Occipital lobe (tissue), 2 donors: ENCODE results near the gene IGHMBP2. TPM values are rescaled to one million over a fixed set of nuclear protein-coding genes. Genes with fewer than 3 reads are reported as not detected.

Experiments
- DNase-seq: peaks from one replicate; lab custom pipeline; 2025; lab: John Stamatoyannopoulos, UW
- total RNA-seq: library from RNA; depleted of rRNA; stranded (reverse); fragments of >200 nt; gene quantifications from one replicate; pipeline ENCODE4 v1.2.3, GENCODE V29; 2014

Gene IGHMBP2
- total RNA-seq, 1 donor from 2014 or later: 8.1 TPM

- DNase-seq: no peak
These were observed 36.2 kb downstream of the IGHMBP2 start for GRCh38 chr11:68939583-68940555.

DNA sequence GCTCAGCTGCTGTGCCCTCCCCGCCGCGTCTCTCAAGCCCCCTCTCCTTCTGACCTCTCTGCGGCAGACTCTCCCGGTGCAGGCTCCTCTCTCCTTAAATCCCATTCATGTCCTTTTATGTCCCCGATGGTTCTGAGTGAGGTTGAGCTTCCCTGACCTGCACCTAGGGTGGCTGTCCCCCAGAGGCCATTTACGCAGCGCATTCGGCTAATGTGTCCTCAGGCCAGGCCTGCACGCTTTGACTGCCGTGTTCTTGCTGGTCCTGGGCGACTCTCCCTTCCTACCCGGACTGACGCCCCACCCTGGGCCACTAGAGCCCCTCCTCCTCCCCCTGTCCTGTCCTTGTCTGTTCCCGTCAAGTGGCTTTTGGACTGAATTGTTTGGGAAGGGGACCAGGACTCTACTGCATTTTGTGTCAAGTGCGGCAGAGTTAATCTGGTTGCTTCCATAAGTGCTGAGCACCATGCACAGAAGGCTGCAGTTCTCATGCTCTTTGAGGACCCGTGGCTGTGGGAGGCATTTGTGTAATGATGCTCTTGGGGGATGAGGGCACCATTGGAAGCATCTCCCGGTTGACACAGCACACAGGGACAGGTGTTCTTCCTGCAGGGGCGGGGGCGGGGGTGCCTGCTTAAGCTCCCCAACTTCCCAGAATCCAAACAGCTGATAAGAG is 37.1 kb downstream of the IGHMBP2 start:
- DNase-seq: no peak

DNA sequence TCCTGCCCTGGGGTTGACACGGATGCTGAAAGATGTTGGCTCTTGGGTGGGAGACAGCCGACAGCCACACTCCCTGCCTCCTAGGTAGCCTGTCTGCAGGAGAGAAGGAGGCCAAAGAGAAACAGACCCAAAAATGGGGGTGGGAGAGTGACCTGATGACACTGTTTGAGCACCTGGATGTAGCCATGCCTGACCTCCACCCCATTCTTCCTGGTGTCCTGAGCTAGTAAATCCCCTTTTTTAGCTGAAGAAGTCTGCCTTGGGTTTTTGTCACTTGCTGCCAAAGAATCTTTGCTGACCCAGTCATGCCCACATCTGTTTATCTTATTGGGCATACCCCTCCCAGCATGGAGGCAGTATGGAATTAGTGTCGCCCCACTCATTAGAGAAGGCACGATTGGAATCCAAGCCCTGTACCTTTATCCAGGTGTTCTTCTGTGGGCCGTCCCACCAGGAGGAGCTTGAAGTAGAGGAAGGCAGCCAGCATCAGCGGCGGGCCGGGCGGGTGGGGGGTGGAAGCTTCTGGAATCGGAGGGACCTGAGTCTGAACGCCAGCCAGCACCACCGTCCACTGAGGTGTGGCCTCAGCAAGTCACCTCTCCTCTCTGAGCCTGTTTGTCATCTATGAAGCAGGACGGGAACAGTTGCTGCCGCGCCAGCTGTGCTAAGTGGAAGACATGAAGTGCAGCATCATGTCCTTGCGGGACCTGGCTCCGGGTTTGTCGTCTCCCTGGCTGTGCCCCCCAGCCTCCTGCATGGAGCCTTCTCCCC is 37.8 kb downstream of the IGHMBP2 start:
- DNase-seq: no peak

GRCh38 chr11:68942095-68942620 is 38.5 kb downstream of the IGHMBP2 start:
- no peak for DNase-seq

GRCh38 chr11:68942751-68943271 is 39.1 kb downstream of the IGHMBP2 start:
- no peak for DNase-seq

- DNase-seq: no peak
These were observed 42.9 kb downstream of the IGHMBP2 start for GRCh38 chr11:68946416-68947090.

DNA sequence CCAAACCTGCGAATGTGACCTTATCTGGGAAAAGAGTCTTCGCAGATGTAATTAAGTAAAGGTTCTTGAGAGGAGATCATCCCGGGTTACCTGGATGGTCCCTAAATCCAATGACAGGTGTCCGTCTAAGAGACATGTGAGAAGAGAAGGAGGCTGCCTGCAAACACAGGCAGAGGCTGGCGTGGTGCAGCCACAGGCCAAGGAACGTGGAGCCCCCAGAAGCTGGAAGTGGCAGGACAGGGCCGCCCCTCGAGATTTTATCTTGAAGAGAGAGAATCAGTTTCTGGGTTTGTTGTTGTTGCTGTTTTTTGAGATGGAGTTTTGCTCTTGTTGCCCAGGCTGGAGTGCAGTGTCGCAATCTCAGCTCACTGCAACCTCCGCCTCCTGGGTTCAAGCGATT is 43.5 kb downstream of the IGHMBP2 start:
- DNase-seq: no peak

DNA sequence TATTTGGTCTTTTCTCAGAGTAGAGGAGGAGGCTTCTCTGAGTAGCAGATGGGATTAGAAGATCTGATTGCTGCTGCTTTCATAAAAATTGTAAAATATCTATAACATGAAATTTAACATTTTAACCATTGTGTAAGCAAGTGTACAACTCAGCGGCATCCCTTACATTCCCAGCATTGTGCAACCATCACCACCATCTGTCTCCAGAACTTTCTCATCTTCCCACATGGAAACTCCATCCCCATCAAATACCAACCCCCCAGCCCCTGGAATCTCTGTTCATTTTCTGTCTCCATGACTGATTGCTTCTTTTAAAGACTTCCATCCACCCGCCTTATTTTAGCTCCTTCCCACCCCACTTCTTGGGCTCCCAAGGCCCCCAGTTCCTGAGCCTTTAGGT is 44.8 kb downstream of the IGHMBP2 start:
- DNase-seq: no peak

DNA sequence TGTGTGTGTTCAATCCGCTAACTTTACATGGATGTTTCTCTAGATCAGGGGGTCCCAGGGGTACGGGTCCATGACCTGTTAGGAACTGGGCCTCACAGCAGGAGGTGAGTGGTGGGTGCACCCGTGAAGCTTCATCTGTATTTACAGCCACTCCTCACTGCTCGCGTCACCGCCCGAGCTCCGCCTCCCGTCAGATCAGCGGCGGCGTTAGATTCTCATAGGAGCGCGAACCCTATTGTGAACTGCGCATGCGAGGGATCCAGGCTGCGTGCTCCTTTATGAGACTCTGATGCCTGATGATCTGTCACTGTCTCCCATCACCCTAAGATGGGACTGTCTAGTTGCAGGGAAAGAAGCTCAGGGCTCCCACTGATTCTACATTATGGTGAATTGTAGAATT is 45.2 kb downstream of the IGHMBP2 start:
- DNase-seq: no peak

DNA sequence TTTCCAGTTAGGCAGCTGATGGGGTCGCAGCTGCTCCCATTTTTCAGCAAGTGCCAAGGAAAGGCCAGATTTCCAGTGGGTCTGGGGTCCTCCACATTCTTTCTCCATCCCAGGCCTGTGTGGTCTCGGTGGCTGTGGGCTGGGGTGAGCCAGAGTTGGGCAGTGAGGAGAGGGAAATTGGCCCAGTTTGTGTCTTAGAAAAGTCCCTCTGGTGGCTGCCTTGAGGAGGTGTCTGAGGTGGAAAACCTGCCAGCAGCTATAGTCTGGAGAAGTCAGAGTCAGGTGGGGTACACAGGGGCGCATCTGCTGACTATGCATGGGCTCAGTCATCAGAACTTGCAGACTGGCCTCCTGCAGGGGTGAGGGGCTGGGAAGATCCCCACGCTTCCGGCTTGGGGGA is 46.6 kb downstream of the IGHMBP2 start:
- DNase-seq: no peak

GRCh38 chr11:68950762-68951161 is 47.1 kb downstream of the IGHMBP2 start:
- DNase-seq: no peak

GRCh38 chr11:68954836-68955606 is 51.3 kb downstream of the IGHMBP2 start:
- no peak for DNase-seq

DNA sequence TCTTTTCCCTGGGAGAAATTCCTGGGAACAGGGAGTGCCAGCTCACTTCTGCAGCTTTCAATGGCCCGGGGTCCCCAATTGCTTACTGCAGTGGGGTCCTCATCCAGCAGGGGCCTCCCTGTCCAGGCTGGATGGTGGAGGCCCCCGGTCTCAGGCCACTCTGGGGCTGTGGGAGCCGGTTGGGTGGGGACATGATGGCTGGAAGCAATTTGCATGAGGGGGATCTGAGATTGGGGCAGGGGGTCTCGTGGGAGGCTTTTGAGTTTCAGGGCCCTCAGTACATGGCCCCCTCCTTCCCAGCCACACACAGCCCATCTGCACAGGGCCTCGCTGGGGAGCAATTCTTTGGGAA is 51.9 kb downstream of the IGHMBP2 start:
- no peak for DNase-seq

DNA sequence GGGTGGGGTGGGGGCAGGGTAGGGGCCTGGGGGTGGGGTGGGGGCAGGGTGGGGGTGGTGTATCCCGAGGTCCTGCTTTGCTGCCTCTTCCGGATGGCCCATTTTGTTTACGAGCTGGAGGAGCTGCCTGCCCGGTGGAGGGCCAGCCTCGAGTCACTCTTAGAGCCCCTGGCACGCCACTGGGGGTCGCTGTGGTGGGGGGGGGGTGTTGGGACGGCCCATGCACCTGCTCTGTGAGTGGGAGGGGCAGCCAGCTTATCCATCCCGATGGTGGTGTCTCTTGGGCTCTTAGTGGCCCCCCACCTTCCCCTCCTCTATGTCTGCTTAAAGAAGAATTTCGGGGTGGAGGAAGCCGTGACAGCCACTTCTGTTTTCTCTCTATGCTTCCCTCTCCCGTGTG is 52.5 kb downstream of the IGHMBP2 start:
- DNase-seq: no peak

- no peak for DNase-seq
These were observed 53.0 kb downstream of the IGHMBP2 start for GRCh38 chr11:68956547-68957254.

- DNase-seq: no peak
These were observed 54.5 kb downstream of the IGHMBP2 start for GRCh38 chr11:68958211-68958610.

DNA sequence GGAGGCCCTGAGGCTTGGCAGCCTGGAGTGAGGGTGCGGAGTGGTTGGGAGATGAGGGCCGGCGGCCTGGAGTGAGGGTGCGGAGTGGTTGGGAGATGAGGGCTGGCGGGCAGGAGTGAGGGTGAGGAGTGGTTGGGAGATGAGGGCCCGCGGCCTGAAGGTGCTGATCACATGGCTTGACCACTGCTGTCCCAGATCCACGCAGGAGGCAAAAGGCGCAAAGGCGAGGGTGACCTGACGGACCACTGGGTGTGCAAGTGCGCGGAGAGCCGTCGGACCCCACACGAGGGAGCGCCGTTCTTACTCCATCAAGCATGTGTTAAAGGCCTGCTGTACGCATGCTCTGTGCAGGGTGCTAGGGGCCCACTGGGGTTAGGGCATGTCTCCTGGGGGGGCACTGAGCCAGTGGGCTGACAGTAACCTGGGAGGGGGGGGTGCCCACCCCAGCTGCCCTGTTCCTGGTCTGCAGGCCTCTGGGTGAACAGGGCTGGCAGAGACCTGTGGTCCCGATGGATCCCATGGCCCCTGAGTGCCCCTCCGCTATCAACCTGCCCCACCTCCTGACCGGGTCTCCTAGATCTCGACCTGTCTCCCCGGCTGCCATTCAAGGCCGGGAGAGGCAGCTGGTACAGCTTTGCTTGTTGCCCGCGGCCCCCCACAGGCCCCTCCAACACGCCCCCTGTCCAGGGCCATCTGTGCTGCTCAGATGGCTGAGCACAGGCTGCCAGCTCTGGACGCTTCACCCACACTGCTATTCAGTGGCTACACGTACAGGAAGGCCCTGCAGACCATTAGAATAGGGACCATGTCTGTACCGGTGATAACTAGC is 56.0 kb downstream of the IGHMBP2 start:
- no peak for DNase-seq

DNA sequence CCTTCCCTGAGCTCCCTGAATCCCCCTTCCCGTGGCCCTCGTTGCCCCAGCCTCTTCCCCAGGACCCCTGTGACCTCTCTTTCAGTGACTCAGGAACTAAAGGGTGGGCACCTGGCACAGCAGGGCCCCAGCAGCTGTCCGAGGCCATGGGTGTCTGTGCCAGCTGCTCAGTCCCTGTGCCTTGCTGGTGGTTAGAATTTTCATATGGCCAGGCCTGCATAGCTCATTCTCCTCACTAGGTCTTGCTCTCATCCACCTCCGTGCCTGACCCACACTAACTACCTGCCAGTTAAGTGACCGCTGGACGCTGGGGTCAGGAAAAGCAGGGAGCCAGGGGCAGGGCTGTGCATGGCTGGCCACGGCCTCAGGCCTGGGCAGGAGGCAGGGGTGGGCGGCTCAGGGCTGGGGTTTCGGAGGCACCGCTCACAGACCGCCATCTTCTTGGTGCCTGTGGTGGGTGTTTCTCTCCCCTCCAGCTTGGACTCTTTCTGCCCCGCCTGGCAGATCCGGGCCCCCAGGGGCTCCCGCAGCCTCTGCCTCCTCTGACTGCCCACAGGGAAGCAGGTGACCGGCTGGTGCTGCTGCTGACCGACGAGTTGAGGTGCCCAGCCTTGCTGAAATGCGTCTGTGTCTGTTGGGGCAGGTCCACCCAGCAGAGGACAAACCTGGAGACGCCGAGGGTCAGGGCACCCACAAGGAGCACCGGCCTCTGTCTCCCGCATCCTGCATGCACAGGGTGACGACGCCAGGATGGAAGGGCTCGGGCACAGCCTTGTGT is 56.8 kb downstream of the IGHMBP2 start:
- DNase-seq: no peak
